Anterior cingulate cortex (tissue), 58 donors: ENCODE measurements around the gene GTF2F1.

Source experiments
- DNase-seq, 58 donors: peaks; one replicate each; lab custom pipeline; 2025; lab: John Stamatoyannopoulos, UW

GTF2F1 gene

GRCh38 chr19:6394831-6395230 lies 1.9 kb upstream of the GTF2F1 start:
- DNase-seq = no peak

- peak in 1 of 58 donors; percentile 71 for DNase-seq
Measured at GRCh38 chr19:6393983-6394412, 1.0 kb upstream of the GTF2F1 start.

- peak in 1 of 58 donors; percentile 55 for DNase-seq
Measured at GRCh38 chr19:6392221-6393073, 517 bp downstream of the GTF2F1 start.

GRCh38 chr19:6387372-6387771 lies 5.6 kb downstream of the GTF2F1 start:
- DNase-seq = no peak

- DNase-seq = no peak
Measured at GRCh38 chr19:6384381-6384780, 8.6 kb downstream of the GTF2F1 start.

GRCh38 chr19:6383188-6383587 lies 9.8 kb downstream of the GTF2F1 start:
- no peak for DNase-seq

- DNase-seq = peak in 1 of 58 donors; percentile 37
Measured at GRCh38 chr19:6381030-6381750, 11.8 kb downstream of the GTF2F1 start.

- DNase-seq = no peak
Measured at GRCh38 chr19:6379744-6380143, 13.2 kb downstream of the GTF2F1 start.

GRCh38 chr19:6378486-6378885 lies 14.5 kb downstream of the GTF2F1 start:
- DNase-seq = peak in 6 of 58 donors; percentile 4 to 40 (median 16)

- no peak for DNase-seq
Measured at GRCh38 chr19:6378041-6378440, 14.9 kb downstream of the GTF2F1 start.

GRCh38 chr19:6376512-6377190 lies 16.3 kb downstream of the GTF2F1 start:
- no peak for DNase-seq

- DNase-seq = no peak
Measured at GRCh38 chr19:6375411-6376010, 17.5 kb downstream of the GTF2F1 start, which contains the start of gene PSPN. Gene PSPN, minus strand, starts transcription at chr19:6375933. Its CDS starts 84 bp downstream, at chr19:6375849.

GRCh38 chr19:6374711-6375410 lies 18.1 kb downstream of the GTF2F1 start:
- no peak for DNase-seq

- DNase-seq = peak in 1 of 58 donors; percentile 16
Measured at GRCh38 chr19:6374161-6374709, 18.7 kb downstream of the GTF2F1 start.

GRCh38 chr19:6373813-6374108 lies 19.2 kb downstream of the GTF2F1 start:
- peak in 1 of 58 donors; percentile 35 for DNase-seq

- DNase-seq = peak; percentile 72 to 99 (median 96)
Measured at GRCh38 chr19:6373096-6373812, 19.7 kb downstream of the GTF2F1 start.

GRCh38 chr19:6372594-6373095 lies 20.3 kb downstream of the GTF2F1 start, which contains the start of gene ALKBH7:
Gene ALKBH7, plus strand, starts transcription at chr19:6372794. Its CDS starts 27 bp downstream, at chr19:6372821.
- peak; percentile 84 to 100 (median 97) for DNase-seq

- no peak for DNase-seq
Measured at GRCh38 chr19:6364353-6364752, 28.6 kb downstream of the GTF2F1 start.

GRCh38 chr19:6362351-6362801 lies 30.6 kb downstream of the GTF2F1 start:
- no peak for DNase-seq
